ENCODE data around the gene LRTM2.
A peak's percentile ranks its signal among the peaks of the same experiment; 100 is the strongest.

The LRTM2 gene

DNA sequence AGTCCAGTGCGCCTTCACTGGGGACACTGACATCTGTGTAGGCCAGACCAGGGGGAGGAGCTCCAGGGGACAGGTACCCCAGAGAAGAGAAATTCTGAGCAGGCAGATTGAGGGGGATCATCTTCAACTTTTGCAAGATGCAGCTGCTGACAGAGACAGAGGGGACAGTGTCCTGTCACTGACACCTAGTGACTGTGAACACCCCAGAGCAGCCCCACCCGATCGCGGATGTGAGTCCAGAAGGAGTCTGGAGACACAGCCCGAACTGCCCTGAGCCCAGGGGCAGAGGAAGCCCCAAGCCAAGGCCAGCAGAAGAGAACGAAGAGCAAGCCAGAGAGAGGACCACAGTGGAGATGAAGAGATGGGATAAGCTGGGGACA, 21.7 kb upstream of the LRTM2 start:
- DNase-seq, result no peak

GRCh38 chr12:1799051-1799881, 21.1 kb upstream of the LRTM2 start:
- no peak for DNase-seq

DNA sequence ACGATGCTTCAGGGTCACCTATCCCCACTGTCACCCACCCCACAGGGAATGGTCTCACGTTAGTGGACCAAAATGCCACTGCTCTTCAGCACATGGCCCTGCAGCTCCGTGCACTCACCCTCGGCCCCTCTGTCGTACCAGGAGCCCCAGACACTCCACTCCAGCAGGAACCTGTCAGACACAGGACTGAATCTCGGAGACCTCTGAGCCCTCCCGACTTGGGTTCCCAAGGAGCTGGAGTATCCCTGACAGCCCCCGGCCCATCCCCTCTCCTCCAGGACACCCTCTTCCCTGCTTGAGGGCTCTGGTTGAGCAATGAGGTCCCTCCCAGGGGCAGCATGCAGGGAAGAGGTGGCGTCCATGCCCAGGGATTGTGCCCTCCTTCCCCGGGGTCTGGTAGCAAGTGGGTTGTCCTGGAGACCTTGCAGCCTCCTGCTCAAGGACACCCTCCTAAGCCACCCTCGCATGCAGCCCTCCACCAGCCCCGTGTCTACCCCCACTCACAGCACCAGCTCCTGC, 20.4 kb upstream of the LRTM2 start:
- peak; percentile 15 for DNase-seq

- peak; percentile 42 for DNase-seq
Observed at GRCh38 chr12:1800401-1801302, 19.7 kb upstream of the LRTM2 start.

DNA sequence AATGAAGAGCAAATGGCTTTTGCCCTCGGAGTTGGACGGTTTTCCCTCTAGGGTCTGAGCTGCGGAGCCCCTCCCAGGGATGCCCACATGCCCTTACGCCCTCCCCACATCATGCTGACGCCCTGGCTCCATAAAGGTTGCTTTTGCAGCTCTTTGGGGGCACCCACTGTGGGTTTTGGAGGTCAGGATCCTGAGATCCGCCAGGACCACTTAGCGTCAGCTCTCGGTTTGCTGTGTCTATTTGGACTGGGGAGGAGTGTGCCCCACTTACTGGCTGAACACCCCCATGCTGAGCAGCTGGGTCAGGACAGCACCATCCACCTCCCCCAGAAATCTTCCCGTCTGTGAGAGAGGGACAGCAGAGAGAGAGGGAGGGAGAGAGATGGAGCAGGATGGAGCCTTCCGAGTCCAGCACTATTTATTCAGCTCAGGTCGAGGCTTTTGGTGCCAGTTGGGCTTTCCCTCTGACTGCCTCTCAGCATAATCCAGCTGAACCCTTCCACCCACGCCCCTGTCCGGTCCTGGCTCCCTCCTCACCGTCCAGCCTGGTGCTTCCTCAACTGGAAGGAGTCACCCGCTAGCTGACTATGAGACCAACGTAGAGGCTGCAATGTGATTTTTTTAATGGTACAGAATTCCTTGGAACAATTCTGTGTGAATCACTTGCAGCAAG, 18.9 kb upstream of the LRTM2 start:
- peak; percentile 12 for DNase-seq

DNA sequence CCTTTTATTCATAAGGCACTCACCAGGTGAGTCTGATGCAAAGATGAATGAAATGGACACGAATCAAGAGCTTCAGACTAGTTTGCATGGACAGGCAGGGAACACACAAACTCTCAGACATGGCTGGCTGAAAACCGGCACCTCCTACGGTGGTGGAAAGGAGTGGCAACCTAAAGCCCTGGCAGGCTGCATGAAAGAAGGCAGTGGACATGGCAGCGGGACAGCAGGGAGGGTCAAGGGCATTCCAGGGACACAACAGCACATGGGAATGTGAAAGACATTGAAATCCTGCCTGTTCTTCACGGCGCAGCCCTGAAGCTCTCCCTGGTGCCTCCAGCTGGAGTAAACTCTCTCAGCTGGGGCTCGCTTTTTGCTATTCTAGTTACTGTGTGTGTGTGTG, 16.6 kb upstream of the LRTM2 start:
- peak; percentile 12 for DNase-seq

- peak; percentile 81 for DNase-seq
Observed at GRCh38 chr12:1804545-1805332, 15.6 kb upstream of the LRTM2 start.

- no peak for DNase-seq
Observed at GRCh38 chr12:1805441-1806081, 14.8 kb upstream of the LRTM2 start.

GRCh38 chr12:1806301-1807086, 13.9 kb upstream of the LRTM2 start:
- DNase-seq, result no peak

DNA sequence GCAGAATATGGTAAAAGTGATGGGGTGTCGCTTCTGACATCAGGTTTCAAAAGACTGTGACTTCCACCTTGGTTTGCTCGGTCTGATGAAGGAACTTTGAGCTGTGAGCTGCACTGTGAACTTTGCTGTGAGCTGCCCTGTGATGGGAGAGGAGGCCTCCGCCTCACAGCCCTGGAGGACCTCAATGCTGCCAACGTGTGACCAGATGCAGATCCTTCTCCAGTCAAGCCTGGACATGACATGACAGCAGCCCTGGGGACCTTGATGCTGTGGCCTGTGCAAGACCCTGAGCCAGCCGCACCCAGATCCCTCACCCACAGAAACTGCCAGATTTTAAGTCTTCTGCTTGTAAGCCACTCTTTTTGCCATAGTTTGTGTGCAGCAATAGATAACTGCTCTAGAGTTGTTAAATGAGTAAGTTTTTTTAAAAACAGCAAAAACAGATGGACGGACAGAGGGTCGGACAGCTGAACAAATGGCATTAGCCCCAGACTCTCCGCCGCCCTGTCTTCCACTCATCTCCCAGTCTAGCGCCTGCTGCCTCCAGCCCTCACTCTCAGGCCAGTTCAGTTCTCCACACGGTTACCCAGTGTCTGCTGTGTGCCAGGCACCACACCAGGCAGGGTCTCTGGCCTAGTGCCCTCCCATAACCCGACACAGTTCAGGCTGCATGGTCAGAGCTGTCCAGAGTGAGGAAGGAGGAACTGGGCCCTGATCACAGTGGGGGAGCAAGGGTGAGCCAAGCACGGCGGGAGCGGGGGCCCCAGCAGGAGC, 13.1 kb upstream of the LRTM2 start:
- DNase-seq, result no peak

GRCh38 chr12:1808036-1808797, 12.1 kb upstream of the LRTM2 start:
- no peak for DNase-seq

GRCh38 chr12:1808798-1809480, 11.4 kb upstream of the LRTM2 start:
- no peak for DNase-seq

DNA sequence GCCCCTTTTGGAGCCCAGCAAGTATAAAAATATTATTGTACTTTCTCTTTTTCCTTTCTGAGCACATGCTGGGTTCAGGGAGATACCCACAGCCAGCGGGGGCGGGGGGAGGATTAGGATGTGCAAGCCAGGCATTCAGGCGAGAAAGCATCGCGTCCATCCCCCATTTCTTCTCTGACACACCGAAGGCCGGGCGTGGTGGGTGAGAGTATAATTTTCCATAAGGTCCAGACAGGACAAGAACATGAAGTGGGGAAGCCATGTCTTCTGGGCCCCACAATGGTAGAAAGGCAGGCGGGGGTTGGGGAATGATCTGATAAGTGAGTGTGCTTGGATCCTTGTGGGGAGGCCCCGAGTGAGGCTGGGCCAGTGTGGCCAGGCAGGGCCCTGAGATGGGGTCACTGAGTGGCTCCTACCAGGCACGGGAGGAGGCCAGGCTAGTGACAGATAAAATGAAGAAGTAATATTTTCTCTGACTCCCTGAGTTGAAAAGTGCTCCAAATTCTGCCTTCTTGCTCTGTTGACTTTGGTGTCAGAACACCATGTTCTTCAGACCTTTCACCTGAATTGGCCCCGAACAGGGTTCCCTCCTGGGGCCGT, 10.7 kb upstream of the LRTM2 start:
- DNase-seq, result no peak

DNA sequence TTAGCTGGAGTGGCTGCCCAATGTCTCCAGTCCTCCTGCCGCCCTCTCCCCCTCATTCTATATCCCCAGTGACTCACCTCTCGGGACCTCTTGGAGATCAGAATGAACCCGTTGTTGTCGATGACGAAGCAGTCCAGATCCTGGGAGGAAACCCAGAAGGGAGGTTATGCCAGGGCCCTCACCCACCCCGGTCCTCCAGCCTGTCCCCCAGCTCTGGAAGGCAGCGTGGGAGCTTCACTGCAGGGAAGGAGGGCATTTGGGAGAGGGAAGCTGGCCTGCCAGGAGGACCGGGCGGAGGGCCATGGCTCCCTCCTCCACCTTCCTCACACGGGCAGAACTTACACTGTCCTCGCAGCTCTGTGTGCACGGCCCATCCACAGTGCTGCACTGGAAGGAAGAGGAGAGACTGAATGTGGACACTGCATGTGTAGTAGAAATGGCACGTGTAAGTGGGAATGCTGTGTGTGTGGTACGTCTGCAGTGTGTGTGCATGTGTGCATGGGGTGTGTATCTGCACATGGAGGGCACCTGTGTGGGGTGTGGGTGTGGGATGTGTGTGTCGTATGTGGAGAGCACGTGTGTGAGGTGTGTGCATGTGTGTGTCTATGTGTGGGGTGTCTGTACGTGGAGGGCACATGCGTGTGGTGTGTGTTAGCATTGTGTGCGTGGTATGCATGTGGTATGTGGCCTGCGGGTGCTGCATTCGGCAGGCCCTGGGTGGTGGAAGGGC, 10.0 kb upstream of the LRTM2 start:
- DNase-seq, result no peak

GRCh38 chr12:1810931-1811280, 9.5 kb upstream of the LRTM2 start:
- DNase-seq, result no peak

DNA sequence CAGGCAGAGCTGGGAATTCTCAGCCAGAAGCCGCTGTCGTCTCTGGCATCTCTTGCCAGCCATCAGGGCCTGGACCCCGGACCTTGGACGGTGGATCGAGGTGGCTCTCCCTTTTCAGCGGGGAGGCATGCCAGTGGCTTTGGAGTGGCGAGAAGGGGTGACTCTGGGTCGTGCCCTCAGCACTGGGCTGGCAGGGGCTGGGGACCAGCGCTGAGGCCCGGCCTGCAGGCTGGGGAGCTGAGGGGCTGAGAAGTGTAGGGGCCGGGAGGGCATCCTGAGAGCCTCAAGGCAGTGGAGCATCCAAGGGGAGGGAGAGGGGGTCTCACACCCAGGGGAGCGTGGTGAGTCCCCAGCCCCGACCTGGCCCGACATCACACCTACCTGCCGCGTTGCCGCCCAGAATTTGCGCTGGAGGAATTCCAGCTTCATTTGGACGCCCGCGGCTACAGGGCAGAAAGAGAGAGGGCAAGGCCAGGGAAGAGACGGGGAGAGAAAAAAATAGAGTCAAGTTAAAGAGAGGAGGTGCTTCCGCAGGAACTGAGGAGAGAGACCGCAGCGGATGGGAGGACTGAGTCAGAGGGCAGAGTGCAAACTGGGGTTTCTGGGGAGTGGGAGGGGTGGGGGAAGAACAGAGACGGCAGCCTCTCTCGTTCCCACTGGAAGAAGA, 9.0 kb upstream of the LRTM2 start:
- DNase-seq, result peak; percentile 42

DNA sequence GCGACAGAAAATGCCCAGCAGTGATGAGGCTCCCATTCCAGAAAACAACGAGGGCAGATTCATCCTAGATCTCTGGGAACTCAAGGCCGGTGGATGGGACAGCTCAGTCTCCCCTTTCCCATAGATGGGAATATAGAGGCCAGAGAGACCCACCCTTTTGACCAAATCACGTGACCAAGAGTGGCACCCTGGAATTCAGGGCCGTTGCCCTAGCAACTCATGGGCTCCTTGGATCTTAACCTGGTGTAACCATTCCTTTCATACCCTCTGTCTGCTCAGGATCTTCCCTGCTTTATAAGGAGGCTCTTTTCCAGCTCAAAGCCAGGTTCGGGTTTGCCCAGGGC, 8.4 kb upstream of the LRTM2 start:
- DNase-seq, result no peak

Data from activated T-cell treated with anti-CD3 and anti-CD28 coated beads, Interleukin-2, amount 50 U/mL, for 1 hour (primary cell).